ENCODE data around the gene MX1. TPM values are rescaled to one million over a fixed set of nuclear protein-coding genes. Genes with fewer than 3 reads are reported as not detected.

MX1 gene
- polyA plus RNA-seq, 3 donors = 42.7 to 73.3 (median 60.5) TPM

DNA sequence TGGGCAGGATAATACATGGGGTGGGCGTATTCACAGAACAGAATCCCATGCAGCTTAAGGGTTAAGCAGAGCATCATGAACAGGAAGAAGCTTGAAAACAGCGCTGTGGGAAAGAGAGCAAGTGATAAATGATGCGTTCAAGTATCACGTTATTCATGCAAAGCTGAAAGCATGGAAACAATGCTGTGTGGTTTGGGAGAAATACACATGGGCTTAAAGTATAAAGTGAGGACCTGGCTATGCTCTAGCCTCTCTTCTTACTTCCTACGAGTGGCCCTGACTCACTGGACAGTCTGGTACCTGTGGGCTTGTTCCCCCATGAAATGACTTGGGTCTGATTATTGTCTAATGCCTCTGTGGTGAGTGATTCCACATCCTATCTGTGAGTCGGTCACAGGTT, 56.3 kb downstream of the MX1 start:
- Histone ChIP-seq H3K27ac (ENCODE audit: low read depth in 1 of 2, low read length in 2 of 2) (no peak overlapping the region), H4K20me1 (ENCODE audit: insufficient read depth, low read length) (no peaks in the 10 kb centered on the region), H3K4me2 (replicated peaks; ENCODE audit: extremely low read depth, low read length, poor library complexity, severe bottlenecking) (no peak overlapping the region), H3K9me3 (replicated peaks in 1 of 2; ENCODE audit: control insufficient read depth in 1 of 2, insufficient read depth in 1 of 2, low read length in 2 of 2) (no peaks in the 10 kb centered on the region), H3K9ac (ENCODE audit: insufficient read depth, low read length, poor library complexity, severe bottlenecking) (no peak overlapping the region), H3K4me1 (ENCODE audit: control insufficient read depth in 1 of 2, insufficient read depth in 2 of 2, low read length in 2 of 2) (no peaks in the 10 kb centered on the region), H3K27me3 (ENCODE audit: control insufficient read depth in 2 of 2, insufficient read depth in 2 of 2, low read length in 2 of 2) (no peaks in the 10 kb centered on the region), H3K36me3 (replicated peaks in 1 of 2; ENCODE audit: control insufficient read depth in 1 of 2, insufficient read depth in 2 of 2, low read length in 2 of 2) (no peaks in the 10 kb centered on the region), H3K79me2 (ENCODE audit: insufficient read depth, low read length) (no peaks in the 10 kb centered on the region), H3K4me3 (replicated peaks in 1 of 3; ENCODE audit: low read depth in 2 of 3, low read length in 3 of 3) (no peak overlapping the region), H2AFZ (ENCODE audit: insufficient read depth, low read depth, low read length, poor library complexity, severe bottlenecking) (no peak overlapping the region)
- no peaks in the 10 kb centered on the region for H3K9me3 Mint-ChIP-seq
- no peak for DNase-seq
- no peaks in the 10 kb centered on the region for H3K4me1 Mint-ChIP-seq
- peaks cover 8 to 16% (median 15%) of the 10 kb centered on the region in 3 donors for H3K27me3 Mint-ChIP-seq (ENCODE audit: low read depth in 3 of 3)
- no peak overlapping the region for H3K4me3 Mint-ChIP-seq
- no peaks in the 10 kb centered on the region for H3K36me3 Mint-ChIP-seq
- H3K27ac Mint-ChIP-seq = no peak overlapping the region
- intact Hi-C loops (cut with micrococcal nuclease) = no loop called here
- TF ChIP-seq, protein P1, sequence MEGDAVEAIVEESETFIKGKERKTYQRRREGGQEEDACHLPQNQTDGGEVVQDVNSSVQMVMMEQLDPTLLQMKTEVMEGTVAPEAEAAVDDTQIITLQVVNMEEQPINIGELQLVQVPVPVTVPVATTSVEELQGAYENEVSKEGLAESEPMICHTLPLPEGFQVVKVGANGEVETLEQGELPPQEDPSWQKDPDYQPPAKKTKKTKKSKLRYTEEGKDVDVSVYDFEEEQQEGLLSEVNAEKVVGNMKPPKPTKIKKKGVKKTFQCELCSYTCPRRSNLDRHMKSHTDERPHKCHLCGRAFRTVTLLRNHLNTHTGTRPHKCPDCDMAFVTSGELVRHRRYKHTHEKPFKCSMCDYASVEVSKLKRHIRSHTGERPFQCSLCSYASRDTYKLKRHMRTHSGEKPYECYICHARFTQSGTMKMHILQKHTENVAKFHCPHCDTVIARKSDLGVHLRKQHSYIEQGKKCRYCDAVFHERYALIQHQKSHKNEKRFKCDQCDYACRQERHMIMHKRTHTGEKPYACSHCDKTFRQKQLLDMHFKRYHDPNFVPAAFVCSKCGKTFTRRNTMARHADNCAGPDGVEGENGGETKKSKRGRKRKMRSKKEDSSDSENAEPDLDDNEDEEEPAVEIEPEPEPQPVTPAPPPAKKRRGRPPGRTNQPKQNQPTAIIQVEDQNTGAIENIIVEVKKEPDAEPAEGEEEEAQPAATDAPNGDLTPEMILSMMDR (IDR thresholded peaks at IDR 0.05) = no peak
- 36% methylated on average over 5 of the region's 6 CpGs for WGBS (ENCODE audit: insufficient coverage)

DNA sequence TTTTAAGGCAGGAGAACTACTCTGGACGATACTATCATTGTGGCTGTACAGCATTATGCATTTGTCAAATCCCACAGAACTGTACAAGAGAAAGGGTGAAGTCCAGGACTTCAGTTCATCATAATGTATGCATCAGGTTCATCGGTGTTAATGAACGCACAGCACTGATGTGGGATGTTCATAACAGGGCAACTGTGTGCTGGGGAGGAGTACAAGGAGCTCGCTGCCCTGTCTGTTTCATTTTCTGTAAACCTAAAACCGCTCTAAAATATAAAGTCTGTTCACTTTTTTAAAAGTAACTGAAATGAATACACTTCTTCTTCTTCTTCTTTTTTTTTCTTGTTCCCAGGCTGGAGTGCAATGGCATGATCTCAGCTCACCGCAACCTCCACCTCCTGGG, 56.9 kb downstream of the MX1 start:
- no peaks in the 10 kb centered on the region for H3K9me3 Mint-ChIP-seq
- H3K36me3 ChIP-seq (replicated peaks in 1 of 2; ENCODE audit: control insufficient read depth in 1 of 2, insufficient read depth in 2 of 2, low read length in 2 of 2) = no peaks in the 10 kb centered on the region
- H3K79me2 ChIP-seq (ENCODE audit: insufficient read depth, low read length) = no peaks in the 10 kb centered on the region
- H3K4me2 ChIP-seq (replicated peaks; ENCODE audit: extremely low read depth, low read length, poor library complexity, severe bottlenecking) = no peak overlapping the region
- H3K27me3 ChIP-seq (ENCODE audit: control insufficient read depth in 2 of 2, insufficient read depth in 2 of 2, low read length in 2 of 2) = no peaks in the 10 kb centered on the region
- H3K4me1 Mint-ChIP-seq = no peaks in the 10 kb centered on the region
- 96% methylated on average over 3 of the region's 6 CpGs for WGBS (ENCODE audit: insufficient coverage)
- H3K27me3 Mint-ChIP-seq (ENCODE audit: low read depth in 3 of 3) = peaks cover 6 to 13% (median 10%) of the 10 kb centered on the region in 3 donors
- TF ChIP-seq, protein P1 (IDR thresholded peaks at IDR 0.05) = no peak
- H3K9me3 ChIP-seq (replicated peaks in 1 of 2; ENCODE audit: control insufficient read depth in 1 of 2, insufficient read depth in 1 of 2, low read length in 2 of 2) = no peaks in the 10 kb centered on the region
- H3K4me3 ChIP-seq (replicated peaks in 1 of 3; ENCODE audit: low read depth in 2 of 3, low read length in 3 of 3) = no peak overlapping the region
- no peak overlapping the region for H3K27ac ChIP-seq (ENCODE audit: low read depth in 1 of 2, low read length in 2 of 2)
- intact Hi-C loops (cut with micrococcal nuclease) = no loop called here
- H2AFZ ChIP-seq (ENCODE audit: insufficient read depth, low read depth, low read length, poor library complexity, severe bottlenecking) = no peak overlapping the region
- no peak for DNase-seq
- no peaks in the 10 kb centered on the region for H3K36me3 Mint-ChIP-seq
- H3K4me3 Mint-ChIP-seq = no peak overlapping the region
- no peak overlapping the region for H3K27ac Mint-ChIP-seq
- no peaks in the 10 kb centered on the region for H3K4me1 ChIP-seq (ENCODE audit: control insufficient read depth in 1 of 2, insufficient read depth in 2 of 2, low read length in 2 of 2)
- H3K9ac ChIP-seq (ENCODE audit: insufficient read depth, low read length, poor library complexity, severe bottlenecking) = no peak overlapping the region
- no peaks in the 10 kb centered on the region for H4K20me1 ChIP-seq (ENCODE audit: insufficient read depth, low read length)
